ENCODE measurements around the gene EFHD1.

- no peak for TF ChIP-seq CTCF (IDR thresholded peaks at IDR 0.05)
- TF ChIP-seq POLR2A (IDR thresholded peaks at IDR 0.05) = no peak
These were observed 6.8 kb upstream of the EFHD1 start for GRCh38 chr2:232626584-232626983.

All from lower leg skin (tissue), 3 donors.